ENCODE measurements around the gene UTS2R. TPM values are rescaled to one million over a fixed set of nuclear protein-coding genes. Genes with fewer than 3 reads are reported as not detected.
"Not testable (repeated sequence)": the region's sequence is repeated elsewhere in the genome, so short reads cannot be mapped to it uniquely, and the experiment has no call there.

The UTS2R gene
- total RNA-seq, 4 donors from 2014 or later: not detected

- Histone ChIP-seq H3K27ac (no peak overlapping the region), H3K4me3 (no peak overlapping the region), H3K9me3 (no peaks in the 10 kb centered on the region), H3K4me1 (no peaks in the 10 kb centered on the region), H3K36me3 (no peaks in the 10 kb centered on the region), H3K27me3 (peaks cover 10 to 30% (median 18%) of the 10 kb centered on the region in 3 donors)
- intact Hi-C loops (cut with DNase I; ENCODE audit: low total_unique reads) (no loop called here), in situ Hi-C loops (cut with MboI; ENCODE audit: low sequenced_read_pairs in 4 of 4) (loop anchor here (10.0 to 25.0 kb wide), 3 partner anchors 59 to 406 kb away; partner anchors contain the start of genes HEXD (in 1 of the 4), OGFOD3 (in 1 of the 4) and TBCD (in 1 of the 4))
- DNase-seq (no peak), ATAC-seq (no peak)
- no peak for TF ChIP-seq CTCF (IDR thresholded peaks at IDR 0.05 in 4 of 5, conservative IDR thresholded peaks at IDR 0.05 in 1 of 5)
- TF ChIP-seq POLR2A (IDR thresholded peaks at IDR 0.05): no peak
These were observed 15.7 kb upstream of the UTS2R start for GRCh38 chr17:82355770-82356427.

- H3K27ac ChIP-seq: no peak overlapping the region
- ATAC-seq: no peak
- no peaks in the 10 kb centered on the region for H3K4me1 ChIP-seq
- no peak for TF ChIP-seq POLR2A (IDR thresholded peaks at IDR 0.05)
- TF ChIP-seq CTCF (IDR thresholded peaks at IDR 0.05 in 4 of 5, conservative IDR thresholded peaks at IDR 0.05 in 1 of 5): no peak
- no peak for DNase-seq
- H3K4me3 ChIP-seq: no peak overlapping the region
- intact Hi-C loops (cut with DNase I; ENCODE audit: low total_unique reads) (no loop called here), in situ Hi-C loops (cut with MboI; ENCODE audit: low sequenced_read_pairs in 4 of 4) (loop anchor here (10.0 to 25.0 kb wide), 3 partner anchors 58 to 405 kb away; partner anchors contain the start of genes HEXD (in 1 of the 4), OGFOD3 (in 1 of the 4) and TBCD (in 1 of the 4))
- H3K9me3 ChIP-seq: no peaks in the 10 kb centered on the region
- peaks cover 10 to 30% (median 18%) of the 10 kb centered on the region in 3 donors for H3K27me3 ChIP-seq
- H3K36me3 ChIP-seq: no peaks in the 10 kb centered on the region
These were observed 14.7 kb upstream of the UTS2R start for GRCh38 chr17:82356845-82357355.

- Histone ChIP-seq H3K36me3 (no peaks in the 10 kb centered on the region), H3K4me3 (no peak overlapping the region), H3K27ac (no peak overlapping the region), H3K9me3 (no peaks in the 10 kb centered on the region), H3K4me1 (no peaks in the 10 kb centered on the region), H3K27me3 (peaks cover 10 to 30% (median 18%) of the 10 kb centered on the region in 3 donors)
- intact Hi-C loops (cut with DNase I; ENCODE audit: low total_unique reads): no loop called here
- DNase-seq: no peak
- in situ Hi-C loops (cut with MboI; ENCODE audit: low sequenced_read_pairs in 4 of 4): loop anchor here (10.0 to 25.0 kb wide), 3 partner anchors 57 to 405 kb away; partner anchors contain the start of genes HEXD (in 1 of the 4), OGFOD3 (in 1 of the 4) and TBCD (in 1 of the 4)
- TF ChIP-seq CTCF (IDR thresholded peaks at IDR 0.05 in 4 of 5, conservative IDR thresholded peaks at IDR 0.05 in 1 of 5) (no peak), POLR2A (IDR thresholded peaks at IDR 0.05) (no peak)
- no peak for ATAC-seq
These were observed 14.2 kb upstream of the UTS2R start for GRCh38 chr17:82357394-82357793.

- Histone ChIP-seq H3K4me3 (no peak within 1 kb of the TSS), H3K4me1 (no peaks in the 10 kb centered on the region), H3K9me3 (no peaks in the 10 kb centered on the region), H3K27me3 (peaks cover 10 to 30% (median 18%) of the 10 kb centered on the region in 3 donors), H3K36me3 (no peaks in the 10 kb centered on the region), H3K27ac (no peak within 1 kb of the TSS)
- ATAC-seq: no peak
- in situ Hi-C loops (cut with MboI; ENCODE audit: low sequenced_read_pairs in 4 of 4) (loop anchor here (10.0 to 25.0 kb wide), 3 partner anchors 56 to 404 kb away; partner anchors contain the start of genes HEXD (in 1 of the 4), OGFOD3 (in 1 of the 4) and TBCD (in 1 of the 4)), intact Hi-C loops (cut with DNase I; ENCODE audit: low total_unique reads) (no loop called here)
- TF ChIP-seq CTCF (IDR thresholded peaks at IDR 0.05 in 4 of 5, conservative IDR thresholded peaks at IDR 0.05 in 1 of 5): no peak
- TF ChIP-seq POLR2A (IDR thresholded peaks at IDR 0.05): no peak
- DNase-seq: no peak
These were observed 12.9 kb upstream of the UTS2R start, which contains the start of gene TEX19 for GRCh38 chr17:82358465-82359350. Gene TEX19, plus strand, starts transcription at chr17:82359247. Its CDS starts 2,904 bp downstream, at chr17:82362151.

GRCh38 chr17:82359451-82360074 is 12.0 kb upstream of the UTS2R start:
- intact Hi-C loops (cut with DNase I; ENCODE audit: low total_unique reads); H3K4me1 ChIP-seq; H3K27ac ChIP-seq; H3K36me3 ChIP-seq; DNase-seq; H3K9me3 ChIP-seq; H3K4me3 ChIP-seq; ATAC-seq: not testable (repeated sequence)
- H3K27me3 ChIP-seq: peaks cover 10 to 30% (median 17%) of the 10 kb centered on the region in 3 donors
- in situ Hi-C loops (cut with MboI; ENCODE audit: low sequenced_read_pairs in 4 of 4): loop anchor here (10.0 to 25.0 kb wide), 3 partner anchors 55 to 403 kb away; partner anchors contain the start of genes HEXD (in 1 of the 4), OGFOD3 (in 1 of the 4) and TBCD (in 1 of the 4)
